Measurements from ENCODE around the gene ELF1. TPM values are rescaled to one million over a fixed set of nuclear protein-coding genes. Genes with fewer than 3 reads are reported as not detected.

ELF1 gene
- total RNA-seq, 2 donors from 2014 or later, result 36.0 to 44.1 TPM

DNA sequence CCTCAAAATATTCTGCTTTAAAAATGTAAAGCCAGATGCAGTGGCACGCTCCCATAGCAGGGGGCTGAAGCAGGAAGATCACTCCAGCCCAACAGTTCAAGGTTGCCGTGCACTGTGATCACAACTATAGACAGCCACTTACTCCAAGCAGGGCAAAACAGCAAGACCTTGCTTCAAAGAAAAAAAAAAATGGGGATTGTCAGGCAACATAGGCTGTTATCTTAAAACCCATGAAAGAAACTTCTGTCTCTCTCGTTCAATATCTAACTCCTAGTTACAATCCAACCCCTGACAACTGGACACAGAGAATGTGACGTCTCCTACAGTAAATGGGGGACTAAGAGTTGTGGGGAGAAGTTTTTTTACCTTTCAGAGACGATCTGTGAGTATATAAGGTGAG lies 17.4 kb downstream of the ELF1 start:
- Histone ChIP-seq H3K4me1 (ENCODE audit: control insufficient read depth, insufficient read depth, low read length) (no peaks in the 10 kb centered on the region), H3K27ac (ENCODE audit: low read depth, low read length) (no peak overlapping the region), H3K36me3 (ENCODE audit: control insufficient read depth, insufficient read depth, low read length) (peaks cover 9% of the 10 kb centered on the region), H3K9ac (ENCODE audit: extremely low read depth, low read length, poor library complexity, severe bottlenecking) (no peak overlapping the region), H3K9me3 (ENCODE audit: control insufficient read depth, low read length) (peaks cover under 1% of the 10 kb centered on the region), H3K4me3 (ENCODE audit: low read length) (no peak overlapping the region), H3K27me3 (ENCODE audit: control insufficient read depth, insufficient read depth, low read length, poor library complexity, severe bottlenecking) (no peaks in the 10 kb centered on the region)
- Mint-ChIP-seq H3K9me3 (peaks cover 7% of the 10 kb centered on the region), H3K27me3 (ENCODE audit: insufficient read depth) (no peaks in the 10 kb centered on the region), H3K36me3 (ENCODE audit: low read depth) (peaks cover 12% of the 10 kb centered on the region), H3K27ac (no peak overlapping the region), H3K4me3 (no peak overlapping the region), H3K4me1 (peaks cover 21% of the 10 kb centered on the region)
- TF ChIP-seq, protein P1, sequence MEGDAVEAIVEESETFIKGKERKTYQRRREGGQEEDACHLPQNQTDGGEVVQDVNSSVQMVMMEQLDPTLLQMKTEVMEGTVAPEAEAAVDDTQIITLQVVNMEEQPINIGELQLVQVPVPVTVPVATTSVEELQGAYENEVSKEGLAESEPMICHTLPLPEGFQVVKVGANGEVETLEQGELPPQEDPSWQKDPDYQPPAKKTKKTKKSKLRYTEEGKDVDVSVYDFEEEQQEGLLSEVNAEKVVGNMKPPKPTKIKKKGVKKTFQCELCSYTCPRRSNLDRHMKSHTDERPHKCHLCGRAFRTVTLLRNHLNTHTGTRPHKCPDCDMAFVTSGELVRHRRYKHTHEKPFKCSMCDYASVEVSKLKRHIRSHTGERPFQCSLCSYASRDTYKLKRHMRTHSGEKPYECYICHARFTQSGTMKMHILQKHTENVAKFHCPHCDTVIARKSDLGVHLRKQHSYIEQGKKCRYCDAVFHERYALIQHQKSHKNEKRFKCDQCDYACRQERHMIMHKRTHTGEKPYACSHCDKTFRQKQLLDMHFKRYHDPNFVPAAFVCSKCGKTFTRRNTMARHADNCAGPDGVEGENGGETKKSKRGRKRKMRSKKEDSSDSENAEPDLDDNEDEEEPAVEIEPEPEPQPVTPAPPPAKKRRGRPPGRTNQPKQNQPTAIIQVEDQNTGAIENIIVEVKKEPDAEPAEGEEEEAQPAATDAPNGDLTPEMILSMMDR (conservative IDR thresholded peaks at IDR 0.05), result no peak
- 91 to 95% methylated on average over 3 to 5 of the region's 5 CpGs for WGBS, 2 experiments (ENCODE audit: insufficient coverage in 1 of 2, insufficient read length in 1 of 2)
- no peak for DNase-seq

DNA sequence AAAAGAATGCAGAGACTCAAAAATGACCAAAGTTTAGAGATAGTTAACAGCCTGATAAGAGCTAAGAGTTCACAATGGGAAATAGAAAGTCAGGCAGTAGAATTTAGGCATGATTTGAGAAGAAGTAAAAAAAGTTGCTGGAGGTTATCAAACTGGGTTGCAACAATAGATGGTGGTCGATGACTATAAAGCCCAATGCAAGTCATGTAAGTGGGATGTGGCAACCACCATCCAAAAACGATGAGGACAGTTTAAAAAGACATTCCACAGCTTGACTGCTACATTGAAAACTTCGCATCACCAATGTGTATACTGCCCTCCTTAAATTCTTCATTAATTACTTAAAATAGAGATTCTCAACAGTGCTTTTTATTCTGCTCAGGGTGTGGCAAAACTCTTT lies 19.7 kb downstream of the ELF1 start:
- peaks cover 5% of the 10 kb centered on the region for H3K9me3 ChIP-seq (ENCODE audit: control insufficient read depth, low read length)
- 94 to 95% methylated on average over 2 to 3 of the region's 3 CpGs for WGBS, 2 experiments (ENCODE audit: insufficient coverage in 1 of 2, insufficient read length in 1 of 2)
- no peak overlapping the region for H3K27ac ChIP-seq (ENCODE audit: low read depth, low read length)
- Mint-ChIP-seq H3K9me3 (peaks cover 12% of the 10 kb centered on the region), H3K27ac (no peak overlapping the region), H3K27me3 (ENCODE audit: insufficient read depth) (no peaks in the 10 kb centered on the region), H3K36me3 (ENCODE audit: low read depth) (peaks cover 16% of the 10 kb centered on the region), H3K4me1 (peaks cover 9% of the 10 kb centered on the region), H3K4me3 (no peak overlapping the region)
- TF ChIP-seq, protein P1 (conservative IDR thresholded peaks at IDR 0.05), result no peak
- no peak for DNase-seq
- no peak overlapping the region for H3K9ac ChIP-seq (ENCODE audit: extremely low read depth, low read length, poor library complexity, severe bottlenecking)
- H3K27me3 ChIP-seq (ENCODE audit: control insufficient read depth, insufficient read depth, low read length, poor library complexity, severe bottlenecking), result no peaks in the 10 kb centered on the region
- no peak overlapping the region for H3K4me3 ChIP-seq (ENCODE audit: low read length)
- peaks cover 20% of the 10 kb centered on the region for H3K36me3 ChIP-seq (ENCODE audit: control insufficient read depth, insufficient read depth, low read length)
- no peaks in the 10 kb centered on the region for H3K4me1 ChIP-seq (ENCODE audit: control insufficient read depth, insufficient read depth, low read length)

DNA sequence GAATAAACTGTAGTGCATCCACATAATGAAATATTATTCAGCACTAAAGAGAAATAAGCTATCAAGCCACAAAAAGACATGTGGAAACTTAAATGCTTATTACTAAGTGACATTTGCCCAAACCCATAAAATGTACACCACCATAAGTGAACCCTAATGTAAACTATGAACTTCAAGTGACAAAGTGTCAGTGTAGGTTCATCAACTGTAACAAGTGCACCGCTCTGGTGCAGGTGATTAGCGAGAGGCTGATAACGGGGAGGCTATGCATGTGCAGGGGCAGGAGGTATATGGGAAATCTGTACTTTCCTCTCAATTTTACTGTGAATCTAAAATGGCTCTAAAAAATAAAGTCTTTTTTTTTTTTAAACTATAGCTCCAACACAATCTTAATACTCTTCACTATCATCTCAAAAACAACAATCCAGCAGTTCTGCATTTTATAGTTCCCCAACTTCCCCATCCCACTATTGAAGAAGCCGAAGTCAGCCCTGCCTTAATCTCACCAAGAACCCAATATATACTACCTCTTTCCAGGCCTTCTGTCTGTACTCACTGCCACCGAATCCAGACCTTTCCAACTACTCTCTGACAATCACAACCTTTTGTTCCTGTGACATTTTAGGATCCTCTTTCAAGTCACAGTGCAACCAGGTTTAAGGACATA lies 22.6 kb downstream of the ELF1 start:
- H3K4me3 ChIP-seq (ENCODE audit: low read length), result no peak overlapping the region
- TF ChIP-seq, protein P1 (conservative IDR thresholded peaks at IDR 0.05), result no peak
- DNase-seq, result no peak
- no peaks in the 10 kb centered on the region for H3K27me3 ChIP-seq (ENCODE audit: control insufficient read depth, insufficient read depth, low read length, poor library complexity, severe bottlenecking)
- Mint-ChIP-seq H3K4me1 (peaks cover 10% of the 10 kb centered on the region), H3K27me3 (ENCODE audit: insufficient read depth) (no peaks in the 10 kb centered on the region), H3K36me3 (ENCODE audit: low read depth) (peaks cover 16% of the 10 kb centered on the region), H3K4me3 (no peak overlapping the region), H3K9me3 (peaks cover 12% of the 10 kb centered on the region), H3K27ac (no peak overlapping the region)
- 95 to 96% methylated on average over 4 to 5 of the region's 5 CpGs for WGBS, 2 experiments (ENCODE audit: insufficient coverage in 1 of 2, insufficient read length in 1 of 2)
- no peak overlapping the region for H3K9ac ChIP-seq (ENCODE audit: extremely low read depth, low read length, poor library complexity, severe bottlenecking)
- H3K36me3 ChIP-seq (ENCODE audit: control insufficient read depth, insufficient read depth, low read length), result peaks cover 20% of the 10 kb centered on the region
- H3K27ac ChIP-seq (ENCODE audit: low read depth, low read length), result no peak overlapping the region
- no peaks in the 10 kb centered on the region for H3K4me1 ChIP-seq (ENCODE audit: control insufficient read depth, insufficient read depth, low read length)
- H3K9me3 ChIP-seq (ENCODE audit: control insufficient read depth, low read length), result peaks cover 5% of the 10 kb centered on the region
